Effector memory CD4-positive, alpha-beta T cell (primary cell): ENCODE results near the gene C6orf89.

Experiments
- DNase-seq, 3 donors: peaks; one replicate each; pipeline ENCODE4 v3.0.0-alpha.2; 2020
- H3K27ac ChIP-seq: 2 replicates; pipeline ENCODE4 v1.7.0; 2013; ENCODE audit warnings: mild to moderate bottlenecking, low read length, moderate library complexity; ENCODE audit not compliant: insufficient read depth, poor library complexity, severe bottlenecking
- H3K27me3 ChIP-seq: replicated peaks from 2 replicates; pipeline ENCODE4 v1.7.0; 2013; ENCODE audit warnings: mild to moderate bottlenecking, low read length; ENCODE audit not compliant: insufficient read depth, control insufficient read depth, poor library complexity, severe bottlenecking
- H3K36me3 ChIP-seq: 2 replicates; pipeline ENCODE4 v1.7.0; 2013; ENCODE audit warnings: mild to moderate bottlenecking, low read length, moderate library complexity; ENCODE audit not compliant: control insufficient read depth, insufficient read depth
- H3K4me1 ChIP-seq: 2 replicates; pipeline ENCODE4 v1.7.0; 2013; ENCODE audit warnings: low read length, mild to moderate bottlenecking; ENCODE audit not compliant: control insufficient read depth, insufficient read depth, poor library complexity, severe bottlenecking
- H3K4me3 ChIP-seq: 2 replicates; pipeline ENCODE4 v1.7.0; 2013; ENCODE audit warnings: low read length, low read depth, mild to moderate bottlenecking; ENCODE audit not compliant: insufficient read depth, poor library complexity, severe bottlenecking
- H3K9me3 ChIP-seq: 2 replicates; pipeline ENCODE4 v1.7.0; 2013; ENCODE audit warnings: mild to moderate bottlenecking, low read length, moderate library complexity; ENCODE audit not compliant: control insufficient read depth

The C6orf89 gene

DNA sequence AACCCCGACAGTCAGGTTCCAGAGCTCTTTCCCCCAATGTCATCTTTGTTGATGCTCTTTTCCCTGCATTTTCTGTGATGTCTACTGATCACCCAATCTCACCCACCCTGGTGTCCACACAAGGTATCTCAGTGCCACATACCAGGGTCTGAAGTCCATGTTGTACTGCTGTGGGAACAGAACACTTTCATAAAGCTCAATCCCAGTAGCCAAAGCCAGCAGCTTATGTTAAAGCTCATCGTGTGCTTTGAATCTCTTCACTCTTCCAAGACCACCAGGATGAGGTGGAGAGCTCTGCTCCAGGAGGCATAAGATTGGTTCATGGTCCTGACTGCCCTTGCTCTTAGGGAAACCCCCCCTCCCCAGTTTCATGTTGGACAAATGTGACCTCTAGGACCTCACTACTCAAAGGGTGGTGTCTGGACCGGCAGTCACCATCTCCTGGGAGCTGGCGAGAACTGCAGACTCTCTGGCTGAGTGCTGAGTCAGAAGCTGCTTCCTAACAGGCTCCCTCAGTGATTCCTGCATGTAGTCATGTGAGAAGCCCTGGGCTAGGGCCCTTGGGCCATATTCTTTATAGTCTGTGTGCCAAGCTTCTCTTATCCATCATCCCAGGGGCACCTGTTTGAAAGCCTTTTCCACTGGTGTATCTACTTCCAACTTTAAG, 33.1 kb upstream of the C6orf89 start:
- Histone ChIP-seq H3K27ac (no peak overlapping the region), H3K4me1 (no peaks in the 10 kb centered on the region), H3K9me3 (no peaks in the 10 kb centered on the region), H3K27me3 (no peaks in the 10 kb centered on the region), H3K36me3 (peaks cover 30% of the 10 kb centered on the region), H3K4me3 (no peak overlapping the region)
- no peak for DNase-seq

DNA sequence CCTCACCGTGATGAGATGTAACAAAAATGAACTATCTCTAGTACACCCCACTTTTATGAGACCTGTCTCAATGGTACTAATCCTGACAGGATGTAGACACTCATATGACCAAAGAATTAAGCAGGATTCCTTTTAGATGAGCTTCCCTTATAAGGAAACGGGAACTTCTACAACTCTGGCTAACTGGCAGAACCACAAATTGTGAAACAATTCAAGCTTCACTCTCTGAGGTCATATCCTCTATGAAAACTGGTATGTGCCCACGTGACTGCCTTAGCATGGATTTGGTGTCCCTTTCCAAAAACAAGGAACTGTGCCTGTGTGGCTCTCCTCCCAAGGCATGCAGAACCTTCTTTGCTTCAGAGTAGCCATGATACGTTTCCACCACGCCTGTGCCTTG, 32.4 kb upstream of the C6orf89 start:
- no peak for DNase-seq
- Histone ChIP-seq H3K4me3 (no peak overlapping the region), H3K36me3 (peaks cover 30% of the 10 kb centered on the region), H3K27ac (no peak overlapping the region), H3K4me1 (no peaks in the 10 kb centered on the region), H3K9me3 (no peaks in the 10 kb centered on the region), H3K27me3 (no peaks in the 10 kb centered on the region)

DNA sequence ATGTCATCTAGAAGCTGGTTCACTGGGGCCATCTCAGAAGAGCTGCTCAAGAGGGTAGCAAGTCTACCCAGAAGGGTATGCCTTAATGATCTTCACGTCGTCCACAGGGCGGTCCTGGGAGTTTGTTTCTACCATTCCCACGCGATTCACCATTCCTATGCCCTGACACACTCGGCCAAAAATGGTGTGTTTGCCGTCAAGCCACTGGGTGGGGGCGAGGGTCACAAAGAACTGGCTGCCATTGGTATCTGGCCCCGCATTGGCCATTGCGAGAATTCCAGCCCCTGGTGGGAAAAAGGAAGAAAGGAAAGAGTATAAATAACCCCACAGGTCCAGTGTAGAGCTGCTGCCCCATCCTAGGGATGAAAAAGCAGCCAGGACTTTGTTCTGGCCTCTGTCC, 30.0 kb upstream of the C6orf89 start:
- Histone ChIP-seq H3K36me3 (peaks cover 35% of the 10 kb centered on the region), H3K9me3 (no peaks in the 10 kb centered on the region), H3K4me3 (no peak overlapping the region), H3K4me1 (no peaks in the 10 kb centered on the region), H3K27ac (no peak overlapping the region), H3K27me3 (no peaks in the 10 kb centered on the region)
- no peak for DNase-seq

DNA sequence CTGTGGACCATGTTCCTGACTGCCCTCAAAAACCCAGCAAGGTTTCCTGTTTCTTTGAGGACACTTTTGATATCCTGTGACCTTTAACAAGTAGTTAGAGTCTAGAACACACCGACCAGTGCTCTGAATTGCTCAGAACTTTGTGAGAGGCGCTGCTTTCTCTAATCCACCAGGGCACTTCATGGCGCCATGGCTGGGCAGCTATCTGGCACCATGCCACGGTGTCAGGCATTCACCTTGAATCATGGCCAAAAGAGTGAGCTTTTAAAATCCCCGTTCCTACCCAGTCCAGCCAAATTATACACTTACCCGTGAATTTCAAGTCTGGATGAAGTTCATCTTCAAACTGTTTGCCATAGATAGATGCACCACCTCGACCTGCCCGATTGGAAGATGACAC, 29.5 kb upstream of the C6orf89 start:
- Histone ChIP-seq H3K36me3 (peaks cover 35% of the 10 kb centered on the region), H3K27ac (no peak overlapping the region), H3K9me3 (no peaks in the 10 kb centered on the region)

DNA sequence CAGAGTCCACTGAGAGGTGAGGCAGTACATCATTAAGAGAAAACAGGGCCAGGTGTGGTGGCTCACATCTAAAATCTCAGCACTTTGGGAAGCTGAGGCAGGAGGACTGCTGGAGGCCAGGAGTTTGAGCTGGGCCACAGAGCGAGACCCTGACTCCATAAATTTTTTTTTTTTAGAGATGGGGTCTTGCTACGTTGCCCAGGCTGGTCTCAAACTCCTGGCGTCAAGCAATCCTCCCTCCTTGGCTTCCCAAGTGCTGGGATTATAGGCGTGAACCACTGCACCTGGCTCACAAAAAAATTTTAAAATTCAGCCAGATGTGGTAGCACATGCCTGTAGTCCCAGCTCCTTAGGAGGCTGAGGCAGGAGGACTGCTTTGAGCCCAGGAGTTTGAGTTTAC, 28.4 kb upstream of the C6orf89 start:
- peaks cover 35% of the 10 kb centered on the region for H3K36me3 ChIP-seq
- no peak overlapping the region for H3K27ac ChIP-seq
- H3K4me1 ChIP-seq, result no peaks in the 10 kb centered on the region
- H3K9me3 ChIP-seq, result no peaks in the 10 kb centered on the region
- H3K27me3 ChIP-seq, result no peaks in the 10 kb centered on the region
- H3K4me3 ChIP-seq, result no peak overlapping the region
- DNase-seq, result no peak

More for the DNA sequence above, 29.5 kb upstream of the C6orf89 start:
- Histone ChIP-seq H3K4me3 (no peak overlapping the region), H3K27me3 (no peaks in the 10 kb centered on the region), H3K4me1 (no peaks in the 10 kb centered on the region)
- no peak for DNase-seq

DNA sequence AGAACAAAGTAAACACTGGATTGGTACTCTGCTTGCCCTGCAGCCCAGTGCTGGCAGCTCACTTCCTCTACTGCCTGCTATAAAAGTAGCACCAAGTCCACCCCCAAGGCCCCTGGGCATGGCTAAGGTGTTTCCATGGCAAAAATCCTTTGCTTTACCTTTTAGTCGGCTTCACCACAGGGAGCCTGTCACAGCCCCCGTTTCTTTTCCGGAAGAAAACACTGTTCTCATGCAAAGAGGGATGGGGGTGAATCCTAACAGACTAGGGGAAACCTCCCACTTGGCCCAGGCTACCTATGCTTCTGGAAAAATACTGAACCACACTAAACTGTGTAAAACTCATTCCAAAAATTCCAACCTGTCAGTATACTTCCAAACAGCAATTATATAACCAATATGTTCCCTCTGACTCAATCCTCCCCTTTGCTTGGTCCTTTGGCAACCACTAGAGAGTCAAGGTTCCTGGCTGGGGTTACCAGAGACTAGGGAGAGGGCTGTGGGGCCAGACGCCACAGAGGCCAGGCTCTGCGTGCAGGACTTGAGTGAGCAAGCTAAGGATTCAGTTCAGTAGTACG, 27.3 kb upstream of the C6orf89 start:
- no peak for DNase-seq
- peaks cover 35% of the 10 kb centered on the region for H3K36me3 ChIP-seq
- no peaks in the 10 kb centered on the region for H3K4me1 ChIP-seq
- no peaks in the 10 kb centered on the region for H3K27me3 ChIP-seq
- H3K4me3 ChIP-seq, result no peak overlapping the region
- no peaks in the 10 kb centered on the region for H3K9me3 ChIP-seq
- H3K27ac ChIP-seq, result no peak overlapping the region

DNA sequence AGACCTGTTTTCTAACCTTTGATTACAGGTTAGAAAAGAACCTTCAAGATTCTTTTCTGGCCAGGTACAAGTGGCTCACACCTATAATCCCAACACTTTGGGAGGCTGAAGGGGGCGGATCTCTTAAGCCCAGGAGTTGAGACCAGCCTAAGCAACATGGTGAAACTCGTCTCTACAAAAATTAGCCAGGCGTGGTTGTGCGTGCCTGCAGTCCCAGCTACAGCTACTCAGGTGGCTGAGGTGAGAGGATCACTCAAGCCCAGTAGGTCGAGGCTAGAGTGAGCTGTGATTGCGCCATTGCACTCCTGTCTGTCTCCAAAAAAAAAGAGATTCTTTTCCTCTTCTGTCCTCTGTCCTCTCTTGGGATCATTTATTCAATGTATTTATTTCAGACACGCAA, 25.6 kb upstream of the C6orf89 start:
- Histone ChIP-seq H3K27ac (no peak overlapping the region), H3K9me3 (no peaks in the 10 kb centered on the region), H3K27me3 (no peaks in the 10 kb centered on the region), H3K36me3 (peaks cover 25% of the 10 kb centered on the region), H3K4me1 (no peaks in the 10 kb centered on the region), H3K4me3 (no peak overlapping the region)
- DNase-seq, result no peak

DNA sequence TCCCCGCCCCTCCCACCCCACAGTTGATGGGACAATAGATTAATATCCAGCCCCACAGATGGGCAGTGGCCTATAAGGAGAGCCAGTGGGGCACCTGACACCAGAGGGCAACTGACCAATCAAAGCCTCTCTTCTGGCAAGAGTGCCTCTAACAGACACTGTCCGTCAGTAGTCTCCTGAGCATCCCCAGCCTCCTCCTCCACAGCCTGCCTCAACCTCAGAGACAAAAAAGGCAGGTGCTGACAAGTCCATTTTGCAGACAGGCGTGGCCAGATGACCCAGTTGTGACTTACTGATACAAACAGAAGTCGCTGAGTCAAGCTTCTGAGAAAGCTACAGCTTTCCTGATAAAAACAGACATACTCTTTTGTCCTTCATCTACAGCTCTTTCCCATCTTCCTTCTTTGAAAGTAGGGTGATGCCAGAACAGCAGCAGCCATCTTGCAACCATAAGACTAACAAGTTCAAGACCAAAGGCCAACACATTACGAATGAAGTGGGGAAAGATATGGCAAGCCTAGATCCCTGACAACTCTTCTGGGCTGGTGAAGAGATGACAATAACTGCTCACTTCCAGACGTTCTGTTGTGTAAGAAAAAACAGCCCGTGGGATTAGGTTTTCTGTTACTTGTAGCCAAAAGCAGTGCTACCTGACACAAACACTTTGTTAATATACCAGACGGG, 23.4 kb upstream of the C6orf89 start:
- no peaks in the 10 kb centered on the region for H3K4me1 ChIP-seq
- no peak overlapping the region for H3K4me3 ChIP-seq
- peaks cover 6% of the 10 kb centered on the region for H3K36me3 ChIP-seq
- no peaks in the 10 kb centered on the region for H3K27me3 ChIP-seq
- H3K27ac ChIP-seq, result no peak overlapping the region
- no peaks in the 10 kb centered on the region for H3K9me3 ChIP-seq
- no peak for DNase-seq

DNA sequence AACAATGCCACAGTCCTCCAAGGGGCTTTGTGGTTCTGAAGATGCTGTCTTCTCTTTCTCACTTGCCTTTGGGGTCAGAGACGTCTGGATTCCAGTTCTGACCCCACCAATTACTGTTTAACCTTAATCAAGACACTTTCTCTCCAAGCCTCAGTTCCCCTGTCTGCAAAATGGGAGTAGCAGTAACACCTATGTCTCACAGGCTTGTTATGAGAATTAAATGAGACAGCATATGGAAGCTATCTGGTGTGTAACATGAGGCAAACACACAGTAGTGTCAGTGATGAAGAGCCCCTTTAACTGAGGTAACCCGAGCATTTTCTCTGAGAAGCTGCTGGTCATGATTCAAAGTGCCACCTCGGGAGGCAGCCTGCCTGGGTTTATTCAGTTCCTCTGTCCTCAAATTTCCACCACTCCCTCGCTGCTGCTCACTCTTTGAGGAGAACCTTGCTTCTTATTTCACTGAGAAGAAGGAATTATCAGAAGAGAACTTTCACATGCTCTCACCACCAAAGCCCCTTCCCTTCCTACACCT, 22.8 kb upstream of the C6orf89 start:
- Histone ChIP-seq H3K27ac (no peak overlapping the region), H3K9me3 (no peaks in the 10 kb centered on the region), H3K4me1 (no peaks in the 10 kb centered on the region), H3K36me3 (peaks cover 6% of the 10 kb centered on the region), H3K27me3 (no peaks in the 10 kb centered on the region), H3K4me3 (no peak overlapping the region)
- no peak for DNase-seq
